Measurements from ENCODE around the gene ZMIZ1.

ZMIZ1 gene

DNA sequence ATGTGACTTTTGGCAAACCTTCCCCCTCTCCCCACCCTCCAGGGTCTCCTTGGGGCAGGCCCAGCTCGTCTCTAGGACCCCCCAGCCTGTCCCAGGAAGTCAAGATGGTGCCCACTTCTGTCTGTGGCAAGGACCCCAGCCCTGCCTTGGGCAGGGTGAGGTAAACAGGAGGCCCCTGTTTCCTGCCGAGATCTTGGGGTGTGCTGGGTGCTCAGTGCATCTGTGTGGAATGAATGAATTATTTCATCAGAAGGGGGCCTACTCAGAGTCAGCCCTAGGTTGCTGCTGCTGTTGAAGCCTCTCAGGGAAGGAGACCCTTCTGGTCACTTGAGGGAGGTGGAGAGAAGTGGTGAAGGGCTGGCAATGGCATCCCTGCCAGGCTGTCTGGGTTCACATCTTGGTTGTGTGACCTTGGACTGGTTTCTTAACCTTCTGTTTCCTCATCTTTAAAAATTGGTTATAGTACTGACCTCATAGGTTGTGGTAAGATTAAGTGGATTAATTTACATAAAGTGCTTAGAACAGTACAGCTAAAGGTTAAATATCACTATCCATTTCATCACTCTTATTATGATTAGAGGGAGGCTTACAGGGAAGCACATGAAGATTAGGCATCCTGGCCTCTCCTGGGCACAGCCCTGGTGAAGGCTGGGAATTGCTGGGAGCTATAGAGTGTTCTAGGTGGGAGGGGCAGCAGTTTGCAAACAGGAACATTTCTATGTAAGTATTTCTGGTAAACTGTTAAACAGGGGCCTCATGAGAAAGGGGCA lies 67.7 kb downstream of the ZMIZ1 start:
- FAIRE-seq (no peak), DNase-seq (ENCODE audit: low spot score) (no peak)

DNA sequence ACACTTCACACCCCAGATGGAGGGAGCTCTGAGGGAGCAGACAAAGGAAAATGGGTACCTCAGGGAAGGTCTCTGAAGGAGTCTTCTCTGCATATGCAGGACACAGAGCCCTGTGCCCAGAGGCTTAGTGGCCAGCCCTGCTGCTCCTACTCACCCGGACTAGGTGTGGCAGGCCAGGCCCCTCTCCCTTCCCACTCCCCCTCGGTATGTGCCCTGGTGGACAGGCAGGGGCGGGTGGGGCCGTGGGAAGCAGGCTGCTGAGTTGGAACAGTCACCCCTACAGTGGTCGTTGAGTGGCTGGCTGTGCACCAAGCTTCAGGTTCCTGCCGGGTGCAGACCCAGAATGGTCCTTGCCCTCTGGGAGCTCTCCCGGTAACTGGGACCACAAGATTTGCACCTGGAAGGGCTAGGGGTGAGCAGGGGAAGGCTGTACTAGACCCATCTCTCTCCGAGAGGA lies 68.6 kb downstream of the ZMIZ1 start:
- FAIRE-seq: no peak
- DNase-seq (ENCODE audit: low spot score): no peak

DNA sequence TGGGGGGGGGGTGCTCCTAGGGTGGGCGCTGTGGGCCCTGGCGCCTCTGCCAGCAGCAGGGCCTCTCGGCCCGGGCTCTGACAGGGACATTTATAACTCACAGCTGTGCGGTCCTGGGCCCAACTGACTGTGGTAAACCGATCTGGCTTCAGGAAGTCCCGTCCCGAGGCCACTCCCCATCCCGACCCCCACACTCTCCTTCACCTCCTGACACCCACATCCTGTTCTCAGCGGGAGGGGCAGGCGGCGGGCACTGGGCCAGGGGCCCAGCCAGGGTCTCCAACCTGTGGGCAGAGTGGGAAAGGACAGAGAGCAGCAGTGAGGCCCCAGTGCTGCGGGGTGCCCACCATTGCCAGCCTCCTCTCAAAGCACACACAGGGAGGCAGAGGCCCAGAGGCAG lies 69.1 kb downstream of the ZMIZ1 start:
- DNase-seq (ENCODE audit: low spot score) (no peak), FAIRE-seq (no peak)

DNA sequence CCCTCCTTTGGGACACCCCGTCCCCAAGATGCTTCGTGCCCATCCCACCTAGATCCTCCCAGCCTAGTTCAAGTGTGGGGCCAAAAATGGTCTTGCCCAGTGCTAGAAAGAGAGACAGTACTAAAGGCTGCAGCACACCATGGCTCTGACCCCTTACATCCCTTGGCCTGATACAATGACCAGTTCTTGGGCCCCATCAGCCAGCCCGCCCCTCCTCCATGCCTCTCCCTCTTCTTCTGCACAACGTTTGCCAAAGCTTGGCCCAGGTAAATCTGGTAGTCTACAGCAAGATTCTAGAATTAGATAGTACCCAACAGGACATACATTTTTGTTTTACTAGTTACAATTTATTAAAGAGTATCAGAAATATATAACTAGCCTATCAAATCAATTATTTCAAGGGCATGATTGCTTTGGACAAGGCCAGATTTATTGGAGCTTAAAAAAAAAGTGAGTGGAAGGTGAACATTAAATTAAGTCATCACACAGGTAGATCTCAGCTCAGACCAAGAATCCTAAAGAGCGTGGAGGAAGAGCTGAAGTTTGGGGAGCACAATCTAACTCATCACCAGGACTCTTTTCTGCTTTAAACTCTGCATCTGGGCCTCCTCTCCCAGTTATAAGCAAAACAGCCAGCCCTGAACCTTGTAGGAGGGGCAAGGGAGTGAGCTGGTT lies 69.8 kb downstream of the ZMIZ1 start:
- FAIRE-seq (no peak), DNase-seq (ENCODE audit: low spot score) (no peak)

DNA sequence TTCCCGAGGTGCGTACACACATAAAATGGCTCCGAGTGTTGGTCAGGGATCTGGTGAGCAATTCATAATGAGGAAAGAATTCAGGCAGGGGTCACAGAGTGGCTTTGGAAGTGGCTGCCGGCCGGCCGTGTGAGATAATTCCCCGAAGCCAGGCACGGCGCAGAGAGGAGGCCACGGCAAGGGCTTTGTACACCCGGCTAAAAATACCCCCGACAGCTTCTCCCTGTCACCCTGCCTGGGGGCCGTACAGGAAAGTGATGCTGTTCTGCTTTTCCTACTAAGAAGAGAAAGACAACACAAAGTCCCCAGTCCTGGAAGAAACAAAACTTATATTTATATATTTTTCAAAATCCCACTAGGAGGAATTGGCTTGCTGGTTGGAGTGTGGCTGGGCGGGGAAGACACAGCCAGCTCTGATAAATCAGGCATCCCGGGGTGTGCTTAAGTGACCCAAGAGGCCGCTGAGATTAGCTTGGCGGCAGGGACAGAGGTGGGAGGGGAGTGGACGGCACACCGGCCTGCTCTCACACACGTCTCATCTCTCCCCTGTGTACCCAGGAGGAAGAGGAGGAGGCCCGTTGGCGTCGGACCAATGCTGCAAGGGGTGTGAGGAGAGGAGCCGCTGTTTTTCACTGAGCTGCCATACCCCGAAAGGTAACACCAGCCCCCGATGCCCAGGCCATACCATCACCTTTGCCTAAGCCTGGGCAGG lies 70.5 kb downstream of the ZMIZ1 start:
- FAIRE-seq: no peak
- no peak for DNase-seq (ENCODE audit: low spot score)

DNA sequence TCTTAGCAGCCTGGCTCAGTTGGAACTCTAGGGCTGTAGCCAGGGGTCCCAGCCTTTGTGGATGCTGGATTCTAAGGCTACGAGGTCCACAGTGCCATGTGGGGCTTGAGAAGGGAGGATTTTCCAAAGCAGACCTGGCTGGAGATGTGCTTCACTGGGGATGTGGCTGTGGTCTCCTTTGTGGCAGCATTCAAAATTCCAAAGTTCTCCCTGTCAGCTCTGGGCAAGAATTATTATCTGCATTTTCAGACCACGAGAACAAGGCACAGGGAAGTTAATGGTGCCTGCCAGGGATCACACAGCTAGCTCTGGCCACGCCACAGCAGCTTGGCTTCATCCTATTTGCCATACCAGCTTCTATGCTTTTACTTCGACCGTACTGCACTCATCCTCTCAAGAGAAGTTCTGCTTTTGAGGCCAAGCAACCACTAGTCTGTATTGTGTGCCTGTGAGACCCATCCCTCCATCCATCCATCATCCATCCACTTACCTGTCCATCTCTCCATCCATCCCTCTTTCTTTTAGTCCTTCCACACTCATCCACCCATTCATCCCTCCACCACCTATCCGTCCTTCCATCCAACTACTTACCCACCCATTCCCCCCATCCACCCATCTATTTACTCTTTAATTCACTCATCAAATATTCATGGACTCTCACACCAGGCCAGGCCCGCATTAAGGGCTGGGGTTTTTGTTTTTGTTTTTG lies 71.5 kb downstream of the ZMIZ1 start:
- no peak for FAIRE-seq
- DNase-seq (ENCODE audit: low spot score): peak; percentile 44

DNA sequence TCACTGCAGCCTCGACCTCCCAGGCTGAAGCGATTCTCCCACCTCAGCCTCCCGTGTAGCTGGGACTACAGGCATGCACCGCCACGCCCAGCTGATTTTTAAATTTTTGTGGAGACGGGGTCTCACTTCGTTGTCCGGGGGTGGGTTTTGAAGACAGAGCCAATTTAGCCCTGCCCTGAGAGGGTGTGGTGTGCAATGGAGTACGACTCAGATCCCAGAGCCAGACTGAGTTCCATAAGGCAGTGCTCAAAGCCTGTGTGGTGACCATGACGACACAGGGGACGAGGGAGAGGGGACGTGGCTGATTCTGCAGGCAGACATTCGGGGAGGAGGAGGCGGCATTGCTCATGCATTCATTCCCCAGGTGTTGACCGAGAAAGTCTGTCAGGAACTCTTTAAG lies 72.1 kb downstream of the ZMIZ1 start:
- DNase-seq (ENCODE audit: low spot score) (peak; percentile 24), FAIRE-seq (no peak)

DNA sequence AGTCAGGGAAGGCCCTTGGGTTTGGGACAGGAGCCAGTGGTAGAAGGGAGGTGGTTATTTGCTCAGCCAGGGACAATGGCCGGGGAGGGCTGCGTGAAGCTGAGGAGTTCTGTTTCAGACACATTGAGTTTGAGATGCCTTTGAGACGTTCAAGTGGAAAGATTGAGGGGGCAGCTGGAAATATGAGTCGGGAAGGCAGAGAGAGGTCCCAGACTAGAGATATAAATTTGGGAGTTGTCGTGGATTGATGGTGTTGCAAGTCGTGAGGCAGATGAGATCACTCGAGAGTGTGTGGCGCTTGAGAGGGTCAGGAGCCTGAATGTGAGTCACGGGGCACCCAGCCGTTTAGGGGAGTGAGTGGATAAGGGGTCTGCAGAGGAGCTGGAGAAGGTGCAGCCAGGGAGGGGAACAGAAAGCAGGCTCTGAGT lies 73.3 kb downstream of the ZMIZ1 start:
- DNase-seq (ENCODE audit: low spot score): peak; percentile 66
- no peak for FAIRE-seq

DNA sequence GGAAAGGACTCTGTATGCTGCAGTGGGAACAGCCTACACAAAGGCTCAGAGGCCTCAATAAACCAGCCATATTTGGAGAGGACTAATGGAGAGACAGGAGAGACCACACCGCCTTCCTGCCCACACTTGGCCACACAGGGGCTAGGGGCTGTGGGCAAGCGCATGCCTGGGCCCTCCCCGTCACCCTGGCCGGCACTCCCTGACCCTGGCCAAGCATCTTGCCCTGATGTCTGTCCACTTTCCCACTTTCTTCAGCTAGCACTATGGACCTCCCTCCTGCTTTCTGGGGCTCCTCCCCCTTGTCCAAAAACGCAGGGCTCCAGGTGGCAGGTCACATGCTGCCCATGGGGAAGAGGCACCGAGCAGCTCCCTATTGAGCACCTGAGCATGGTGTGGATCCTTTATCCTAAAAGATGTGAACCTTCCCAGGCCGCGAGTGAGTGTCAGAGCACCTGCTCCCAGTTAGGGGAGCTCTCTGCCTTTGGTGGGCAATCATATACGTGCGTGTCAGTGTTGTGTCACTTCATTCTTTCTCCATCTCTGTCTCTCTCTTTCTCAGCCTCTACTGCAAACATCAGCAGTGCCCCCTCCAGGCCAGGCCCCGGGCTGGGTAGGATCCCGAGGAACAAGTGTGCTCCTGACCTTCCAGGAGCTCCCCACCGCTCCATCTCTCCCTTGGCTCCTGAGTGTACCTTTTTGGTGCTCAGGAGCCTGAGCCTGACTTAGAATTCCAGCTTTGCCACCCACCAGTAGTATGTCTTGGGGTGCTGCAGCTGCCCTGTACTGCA lies 74.0 kb downstream of the ZMIZ1 start:
- no peak for FAIRE-seq
- no peak for DNase-seq (ENCODE audit: low spot score)

DNA sequence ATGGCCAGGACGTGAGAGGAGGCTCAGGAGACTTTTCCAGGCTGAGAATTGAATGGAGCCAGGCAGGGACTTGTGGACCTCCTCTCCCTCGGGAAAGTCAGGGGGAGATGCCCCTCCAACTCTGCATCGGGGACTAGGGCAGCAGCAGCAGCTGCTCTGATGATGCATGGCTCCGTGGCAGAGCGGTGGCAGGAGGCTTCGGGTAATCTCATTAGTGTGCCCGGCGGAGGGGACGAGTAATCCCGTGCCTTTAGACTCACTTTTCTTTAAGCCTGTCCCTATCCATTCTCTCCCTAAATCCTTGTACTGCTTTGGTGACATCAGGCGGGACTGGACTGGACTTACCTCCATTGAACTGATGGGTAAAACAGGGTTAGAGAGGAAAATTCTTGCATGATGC lies 75.1 kb downstream of the ZMIZ1 start:
- DNase-seq (ENCODE audit: low spot score): no peak
- FAIRE-seq: no peak

DNA sequence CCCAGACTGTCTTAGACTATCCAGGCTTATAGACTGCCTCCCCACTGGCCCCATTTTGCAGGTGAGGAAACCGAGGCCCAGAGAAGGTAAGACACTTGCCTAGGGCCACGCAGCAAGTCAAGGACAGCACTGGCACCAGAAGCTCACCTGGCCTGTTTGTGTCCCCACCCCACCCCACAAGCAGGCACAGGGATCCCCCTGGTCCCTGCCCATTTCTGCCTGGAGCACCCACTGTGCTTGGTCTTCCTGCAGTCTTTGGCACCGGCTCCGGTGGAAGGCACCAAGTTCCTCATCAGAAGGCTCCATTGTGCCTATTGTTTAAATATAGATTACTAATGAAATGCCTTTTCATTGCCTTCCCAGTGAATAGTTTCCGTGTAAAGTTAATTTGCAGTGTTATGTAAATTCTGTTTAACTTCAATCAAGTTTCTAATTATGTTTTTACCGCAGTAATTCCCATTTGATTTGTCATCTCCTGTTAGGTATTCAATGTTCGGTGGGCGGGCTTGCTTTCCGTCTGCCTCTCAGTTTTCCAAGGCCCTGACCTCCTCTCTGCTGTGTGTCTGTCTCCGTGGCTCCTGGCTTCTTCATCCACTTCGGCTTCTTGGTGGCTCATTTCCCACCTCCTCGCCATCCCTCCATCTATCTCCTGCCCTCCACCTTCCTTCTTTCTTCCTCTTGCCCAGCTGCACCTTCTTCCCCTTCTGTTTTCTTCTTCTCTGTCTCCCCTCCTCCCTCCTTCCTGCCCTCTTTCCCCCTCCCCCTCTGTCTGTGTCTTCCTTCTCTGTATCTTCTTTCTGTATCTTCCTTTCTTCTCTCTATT lies 75.8 kb downstream of the ZMIZ1 start:
- FAIRE-seq (no peak), DNase-seq (ENCODE audit: low spot score) (no peak)

DNA sequence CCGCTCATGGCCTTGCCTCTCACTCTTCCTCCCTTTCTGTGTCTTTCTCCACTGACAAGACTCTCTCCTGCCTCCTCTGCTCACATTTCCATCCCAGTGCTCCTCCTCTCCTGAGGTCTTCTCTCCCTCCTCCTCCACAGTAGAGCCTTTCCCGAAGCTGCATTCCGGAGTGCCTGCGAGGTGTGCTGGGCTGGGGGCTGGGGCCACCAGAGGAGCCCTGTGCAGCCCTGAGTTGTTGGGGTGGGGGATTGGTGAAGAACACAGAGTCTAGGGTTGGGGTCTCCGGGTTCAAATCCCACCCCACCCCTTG lies 76.4 kb downstream of the ZMIZ1 start:
- no peak for FAIRE-seq

DNA sequence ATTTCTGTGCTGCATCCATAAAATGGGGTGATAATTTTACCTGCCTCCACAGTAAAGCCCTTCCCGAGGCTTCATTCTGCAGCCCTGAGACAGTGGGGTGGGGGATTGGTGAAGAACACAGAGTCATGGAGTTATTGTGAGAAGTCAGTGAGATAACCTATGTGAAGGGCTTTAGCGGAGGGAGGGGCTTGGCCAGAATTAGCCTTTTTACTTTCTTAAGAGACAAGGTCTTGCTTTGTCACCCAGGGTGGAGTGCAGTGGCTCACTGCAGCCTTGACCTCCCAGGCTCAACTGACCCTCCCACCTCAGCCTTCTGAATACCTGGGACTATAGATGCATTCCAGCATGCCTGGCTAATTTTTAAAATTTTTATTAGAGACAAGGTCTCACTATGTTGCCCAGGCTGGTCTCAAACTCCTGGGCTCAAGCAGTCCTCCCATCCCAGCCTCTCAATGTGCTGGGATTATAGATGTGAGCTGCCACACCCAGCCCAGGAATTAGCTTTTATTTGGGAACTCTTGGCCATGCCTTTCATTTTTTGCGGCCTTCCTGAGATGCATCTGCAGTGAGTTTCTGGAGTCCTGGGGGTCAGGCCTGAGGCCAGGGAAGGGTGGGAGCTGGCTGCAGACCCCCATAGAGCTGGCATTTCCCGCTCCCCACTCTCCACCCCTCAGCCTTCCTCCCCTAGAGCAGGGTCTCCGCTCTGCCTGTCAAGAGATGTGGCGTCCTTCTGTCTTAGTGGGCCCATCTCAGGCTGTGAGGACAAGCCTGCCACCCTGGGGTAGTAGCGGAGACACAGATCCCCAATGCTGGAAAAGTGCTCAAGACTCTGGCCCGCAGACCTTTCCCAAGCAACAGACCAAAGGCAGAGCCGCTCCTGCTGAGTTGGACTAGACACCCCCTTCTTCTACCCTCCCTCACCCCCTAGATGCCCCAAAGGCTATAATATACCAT lies 77.0 kb downstream of the ZMIZ1 start:
- DNase-seq (ENCODE audit: low spot score): no peak
- no peak for FAIRE-seq

More for the DNA sequence above, 76.4 kb downstream of the ZMIZ1 start:
- DNase-seq (ENCODE audit: low spot score): no peak

DNA sequence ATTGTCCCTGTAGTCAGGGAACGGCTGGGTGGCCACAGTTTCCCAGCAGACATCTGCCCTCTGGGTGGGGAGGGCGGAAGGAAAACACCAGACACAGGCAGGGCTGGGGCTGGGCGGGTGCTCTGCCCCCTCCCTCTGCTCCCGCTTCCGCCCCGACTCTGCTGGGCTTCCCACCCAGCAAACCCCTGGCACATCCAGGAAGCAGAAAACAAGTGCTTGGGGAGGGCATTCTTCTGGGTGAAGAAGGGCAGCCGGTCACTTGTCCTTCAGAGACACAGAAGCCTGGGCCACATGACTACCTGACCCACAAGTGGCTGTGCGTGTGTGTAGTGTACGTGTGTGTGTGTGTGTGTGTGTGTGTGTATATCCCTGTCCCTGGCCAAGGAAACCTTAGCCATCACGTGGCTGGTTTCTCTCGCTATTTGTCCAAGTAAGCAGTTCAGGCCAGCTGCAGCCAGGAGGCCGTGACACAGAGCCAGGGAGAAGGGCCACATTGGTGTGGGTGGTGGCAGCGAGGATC lies 77.9 kb downstream of the ZMIZ1 start:
- FAIRE-seq: no peak
- no peak for DNase-seq (ENCODE audit: low spot score)

DNA sequence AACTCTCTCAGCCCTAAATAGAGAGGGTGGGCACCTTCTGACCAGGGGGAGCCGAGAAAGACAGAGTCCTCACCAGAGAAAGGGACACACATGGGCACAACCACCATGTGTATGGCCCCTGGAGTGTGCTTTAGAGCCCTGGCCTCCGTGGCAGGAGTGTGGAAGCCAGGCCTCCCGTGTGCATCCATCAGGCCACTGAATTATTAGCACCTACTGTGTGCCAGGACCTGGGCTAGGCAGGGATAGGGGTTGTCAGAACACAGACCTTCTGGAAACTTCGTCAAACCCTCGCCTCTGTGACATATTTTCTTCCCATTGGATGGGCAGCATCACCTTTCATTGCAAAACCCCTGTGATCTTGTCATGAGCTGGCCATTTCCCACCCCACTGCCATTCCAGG lies 78.5 kb downstream of the ZMIZ1 start:
- FAIRE-seq: no peak
- no peak for DNase-seq (ENCODE audit: low spot score)

DNA sequence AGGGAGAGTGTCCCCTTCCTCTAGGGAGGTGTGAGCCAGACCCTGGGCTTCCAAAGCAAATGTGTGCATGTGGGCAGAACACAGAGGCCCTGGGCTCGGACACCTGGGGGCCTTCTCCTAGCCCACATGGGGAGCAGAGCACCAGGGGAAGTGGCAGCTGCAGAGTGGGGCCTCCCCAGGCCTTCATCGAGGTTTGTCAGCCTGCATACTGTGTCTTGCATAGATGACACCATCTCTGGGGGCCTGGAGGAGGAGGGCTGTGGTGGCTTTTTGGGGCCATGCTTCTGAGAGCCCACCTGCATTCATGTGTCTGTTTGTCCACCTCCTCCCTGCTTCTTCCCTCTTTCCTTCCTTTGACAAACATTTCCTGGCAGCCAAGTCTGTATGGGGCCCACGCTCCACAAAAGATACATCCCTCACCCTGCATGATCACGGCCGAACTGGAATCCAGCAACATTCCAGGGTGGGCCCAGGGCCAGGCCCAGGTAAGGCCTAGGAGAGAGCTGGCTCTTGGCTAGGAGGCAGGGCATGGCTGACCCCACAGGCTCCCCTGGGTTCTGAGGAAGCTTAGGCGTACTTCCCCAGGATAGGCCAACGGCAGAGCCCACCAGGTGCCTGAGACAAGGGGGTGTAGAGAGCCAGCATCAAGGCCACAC lies 79.2 kb downstream of the ZMIZ1 start:
- DNase-seq (ENCODE audit: low spot score) (no peak), FAIRE-seq (no peak)

DNA sequence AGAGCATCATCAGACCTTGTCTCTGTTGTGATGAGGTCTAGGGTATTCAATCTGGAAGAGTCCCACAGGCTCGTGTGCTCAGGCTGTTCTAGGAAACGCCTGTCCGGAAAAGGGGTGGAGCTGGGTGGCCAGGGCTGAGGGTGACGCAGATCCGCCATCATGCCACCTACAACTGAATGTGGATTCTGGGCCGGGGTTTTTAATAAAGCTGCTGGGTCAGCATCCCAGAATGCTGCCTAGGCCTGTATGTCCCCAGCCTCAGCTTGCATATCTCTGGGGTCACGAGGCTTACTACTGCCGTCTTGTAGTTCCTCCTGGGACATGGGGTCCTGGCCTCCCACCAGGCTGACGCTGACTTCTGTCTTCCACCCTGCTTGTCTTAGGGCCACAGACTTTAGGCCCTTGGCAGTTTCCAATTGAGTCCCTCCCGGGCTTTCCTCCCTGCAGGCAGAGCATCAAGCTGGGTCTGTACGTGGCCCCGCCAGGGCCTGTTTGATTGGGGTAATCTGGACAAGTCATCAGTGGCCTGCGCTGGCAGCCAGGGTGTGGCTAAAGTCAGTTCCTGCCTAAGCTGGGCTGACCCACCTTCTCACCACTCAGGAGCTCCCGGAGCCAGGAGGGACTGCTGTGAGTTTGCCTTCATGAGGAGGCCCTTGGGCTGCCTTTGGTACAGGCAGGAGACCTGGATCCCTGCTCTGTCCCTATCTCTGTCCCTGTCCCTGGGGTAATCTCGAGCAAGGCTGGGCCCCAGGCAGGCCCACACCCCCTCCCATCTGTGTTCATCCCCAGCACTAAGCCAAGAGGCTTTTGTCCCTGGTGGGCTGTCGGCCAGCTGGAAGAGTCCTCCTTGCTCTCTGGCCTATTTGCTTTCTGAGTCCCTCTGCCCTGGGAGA lies 79.9 kb downstream of the ZMIZ1 start:
- DNase-seq (ENCODE audit: low spot score): no peak
- FAIRE-seq: no peak

Measured in RCC 7860 (cell line).